Measurements from ENCODE around the gene SMG7.

SMG7 gene

GRCh38 chr1:183590244-183591191 lies 118.2 kb downstream of the SMG7 start, which contains the start of gene NCF2:
Gene NCF2, minus strand, starts transcription at chr1:183590459. Its CDS starts 130 bp downstream, at chr1:183590329.
- Histone ChIP-seq H3K36me3 (ENCODE audit: control insufficient read depth, insufficient read depth, low read length) (no peaks in the 10 kb centered on the region), H3K4me1 (ENCODE audit: control insufficient read depth, insufficient read depth, low read length) (peaks cover 3% of the 10 kb centered on the region; the same call in 1 of the 2 replicates), H3K27me3 (ENCODE audit: control insufficient read depth, insufficient read depth, low read length) (no peaks in the 10 kb centered on the region), H3K4me3 (ENCODE audit: low read depth, low read length) (no peak within 1 kb of the TSS), H3K9ac (ENCODE audit: low read depth, low read length) (no peak within 1 kb of the TSS), H3K27ac (ENCODE audit: low read depth, low read length) (no peak within 1 kb of the TSS), H3K9me3 (ENCODE audit: control insufficient read depth, insufficient read depth, low read length) (no peaks in the 10 kb centered on the region)

GRCh38 chr1:183592733-183593132 lies 120.4 kb downstream of the SMG7 start:
- no peaks in the 10 kb centered on the region for H3K27me3 ChIP-seq (ENCODE audit: control insufficient read depth, insufficient read depth, low read length)
- H3K9ac ChIP-seq (ENCODE audit: low read depth, low read length), result no peak overlapping the region
- H3K4me1 ChIP-seq (ENCODE audit: control insufficient read depth, insufficient read depth, low read length), result no peaks in the 10 kb centered on the region; the same call in 1 of the 2 replicates

GRCh38 chr1:183593356-183593755 lies 121.1 kb downstream of the SMG7 start:
- H3K27me3 ChIP-seq (ENCODE audit: control insufficient read depth, insufficient read depth, low read length), result no peaks in the 10 kb centered on the region
- no peaks in the 10 kb centered on the region for H3K9me3 ChIP-seq (ENCODE audit: control insufficient read depth, insufficient read depth, low read length)
- no peak overlapping the region for H3K27ac ChIP-seq (ENCODE audit: low read depth, low read length)
- no peaks in the 10 kb centered on the region for H3K36me3 ChIP-seq (ENCODE audit: control insufficient read depth, insufficient read depth, low read length)
- no peaks in the 10 kb centered on the region; the same call in 1 of the 2 replicates for H3K4me1 ChIP-seq (ENCODE audit: control insufficient read depth, insufficient read depth, low read length)
- H3K4me3 ChIP-seq (ENCODE audit: low read depth, low read length), result no peak overlapping the region
- H3K9ac ChIP-seq (ENCODE audit: low read depth, low read length), result no peak overlapping the region

More at GRCh38 chr1:183592733-183593132, 120.4 kb downstream of the SMG7 start:
- H3K9me3 ChIP-seq (ENCODE audit: control insufficient read depth, insufficient read depth, low read length), result no peaks in the 10 kb centered on the region
- H3K27ac ChIP-seq (ENCODE audit: low read depth, low read length), result no peak overlapping the region
- no peaks in the 10 kb centered on the region for H3K36me3 ChIP-seq (ENCODE audit: control insufficient read depth, insufficient read depth, low read length)
- H3K4me3 ChIP-seq (ENCODE audit: low read depth, low read length), result no peak overlapping the region

- Histone ChIP-seq H3K36me3 (ENCODE audit: control insufficient read depth, insufficient read depth, low read length) (no peaks in the 10 kb centered on the region), H3K9ac (ENCODE audit: low read depth, low read length) (no peak overlapping the region), H3K27me3 (ENCODE audit: control insufficient read depth, insufficient read depth, low read length) (no peaks in the 10 kb centered on the region), H3K9me3 (ENCODE audit: control insufficient read depth, insufficient read depth, low read length) (no peaks in the 10 kb centered on the region), H3K27ac (ENCODE audit: low read depth, low read length) (no peak overlapping the region), H3K4me1 (ENCODE audit: control insufficient read depth, insufficient read depth, low read length) (no peaks in the 10 kb centered on the region), H3K4me3 (ENCODE audit: low read depth, low read length) (no peak overlapping the region)
These were observed 123.2 kb downstream of the SMG7 start for GRCh38 chr1:183595537-183595936.

GRCh38 chr1:183596500-183596899 lies 124.2 kb downstream of the SMG7 start:
- H3K9ac ChIP-seq (ENCODE audit: low read depth, low read length), result no peak overlapping the region
- H3K36me3 ChIP-seq (ENCODE audit: control insufficient read depth, insufficient read depth, low read length), result no peaks in the 10 kb centered on the region
- H3K4me3 ChIP-seq (ENCODE audit: low read depth, low read length), result no peak overlapping the region
- no peaks in the 10 kb centered on the region for H3K9me3 ChIP-seq (ENCODE audit: control insufficient read depth, insufficient read depth, low read length)
- no peak overlapping the region for H3K27ac ChIP-seq (ENCODE audit: low read depth, low read length)
- no peaks in the 10 kb centered on the region for H3K27me3 ChIP-seq (ENCODE audit: control insufficient read depth, insufficient read depth, low read length)
- no peaks in the 10 kb centered on the region for H3K4me1 ChIP-seq (ENCODE audit: control insufficient read depth, insufficient read depth, low read length)

- no peak overlapping the region for H3K27ac ChIP-seq (ENCODE audit: low read depth, low read length)
- no peaks in the 10 kb centered on the region for H3K9me3 ChIP-seq (ENCODE audit: control insufficient read depth, insufficient read depth, low read length)
- H3K4me3 ChIP-seq (ENCODE audit: low read depth, low read length), result no peak overlapping the region
- H3K9ac ChIP-seq (ENCODE audit: low read depth, low read length), result no peak overlapping the region
- no peaks in the 10 kb centered on the region for H3K36me3 ChIP-seq (ENCODE audit: control insufficient read depth, insufficient read depth, low read length)
- H3K4me1 ChIP-seq (ENCODE audit: control insufficient read depth, insufficient read depth, low read length), result no peaks in the 10 kb centered on the region
- no peaks in the 10 kb centered on the region for H3K27me3 ChIP-seq (ENCODE audit: control insufficient read depth, insufficient read depth, low read length)
These were observed 125.5 kb downstream of the SMG7 start for GRCh38 chr1:183597656-183598347.

GRCh38 chr1:183598386-183598785 lies 126.1 kb downstream of the SMG7 start:
- H3K27ac ChIP-seq (ENCODE audit: low read depth, low read length), result no peak overlapping the region
- no peaks in the 10 kb centered on the region for H3K4me1 ChIP-seq (ENCODE audit: control insufficient read depth, insufficient read depth, low read length)
- H3K4me3 ChIP-seq (ENCODE audit: low read depth, low read length), result no peak overlapping the region
- H3K9me3 ChIP-seq (ENCODE audit: control insufficient read depth, insufficient read depth, low read length), result no peaks in the 10 kb centered on the region
- no peak overlapping the region for H3K9ac ChIP-seq (ENCODE audit: low read depth, low read length)
- no peaks in the 10 kb centered on the region for H3K36me3 ChIP-seq (ENCODE audit: control insufficient read depth, insufficient read depth, low read length)
- H3K27me3 ChIP-seq (ENCODE audit: control insufficient read depth, insufficient read depth, low read length), result no peaks in the 10 kb centered on the region

- H3K4me1 ChIP-seq (ENCODE audit: control insufficient read depth, insufficient read depth, low read length), result no peaks in the 10 kb centered on the region
- no peaks in the 10 kb centered on the region for H3K36me3 ChIP-seq (ENCODE audit: control insufficient read depth, insufficient read depth, low read length)
- H3K27ac ChIP-seq (ENCODE audit: low read depth, low read length), result no peak overlapping the region
- no peaks in the 10 kb centered on the region for H3K27me3 ChIP-seq (ENCODE audit: control insufficient read depth, insufficient read depth, low read length)
- H3K4me3 ChIP-seq (ENCODE audit: low read depth, low read length), result no peak overlapping the region
- no peak overlapping the region for H3K9ac ChIP-seq (ENCODE audit: low read depth, low read length)
- no peaks in the 10 kb centered on the region for H3K9me3 ChIP-seq (ENCODE audit: control insufficient read depth, insufficient read depth, low read length)
These were observed 127.8 kb downstream of the SMG7 start for GRCh38 chr1:183600136-183600535.

- Histone ChIP-seq H3K9me3 (ENCODE audit: control insufficient read depth, insufficient read depth, low read length) (no peaks in the 10 kb centered on the region), H3K27me3 (ENCODE audit: control insufficient read depth, insufficient read depth, low read length) (no peaks in the 10 kb centered on the region), H3K9ac (ENCODE audit: low read depth, low read length) (no peak overlapping the region), H3K27ac (ENCODE audit: low read depth, low read length) (no peak overlapping the region), H3K4me1 (ENCODE audit: control insufficient read depth, insufficient read depth, low read length) (no peaks in the 10 kb centered on the region), H3K36me3 (ENCODE audit: control insufficient read depth, insufficient read depth, low read length) (no peaks in the 10 kb centered on the region), H3K4me3 (ENCODE audit: low read depth, low read length) (no peak overlapping the region)
These were observed 128.3 kb downstream of the SMG7 start for GRCh38 chr1:183600634-183601033.

GRCh38 chr1:183602510-183602909 lies 130.2 kb downstream of the SMG7 start:
- H3K27ac ChIP-seq (ENCODE audit: low read depth, low read length), result no peak overlapping the region
- no peaks in the 10 kb centered on the region for H3K27me3 ChIP-seq (ENCODE audit: control insufficient read depth, insufficient read depth, low read length)
- no peak overlapping the region for H3K9ac ChIP-seq (ENCODE audit: low read depth, low read length)
- H3K36me3 ChIP-seq (ENCODE audit: control insufficient read depth, insufficient read depth, low read length), result no peaks in the 10 kb centered on the region
- no peaks in the 10 kb centered on the region for H3K4me1 ChIP-seq (ENCODE audit: control insufficient read depth, insufficient read depth, low read length)
- no peaks in the 10 kb centered on the region for H3K9me3 ChIP-seq (ENCODE audit: control insufficient read depth, insufficient read depth, low read length)
- no peak overlapping the region for H3K4me3 ChIP-seq (ENCODE audit: low read depth, low read length)
